Lung (tissue), 12 donors: ENCODE measurements around the gene NAA35. TPM values are rescaled to one million over a fixed set of nuclear protein-coding genes. Genes with fewer than 3 reads are reported as not detected.
A peak's percentile ranks its signal among the peaks of the same experiment; 100 is the strongest.

Experiments used
- ATAC-seq: fragments of 200-7000 bp; cut with Tn5 transposase; one replicate; pipeline ENCODE4 v1.9.1; 2020; ENCODE audit warnings: moderate number of reproducible peaks; ENCODE audit not compliant: insufficient read depth, low FRiP score
- DNase-seq, 3 donors: peaks; one replicate each; pipeline ENCODE4 v3.0.0-alpha.2; 2013 to 2017
- H3K27ac ChIP-seq, 2 donors: one replicate each; pipeline ENCODE4 v1.5.1; 2013; ENCODE audit warnings: mild to moderate bottlenecking in 2 of 2, moderate library complexity in 2 of 2, control low read depth in 1 of 2, inconsistent platforms in 1 of 2, low read depth in 1 of 2, low read length in 1 of 2
- H3K27me3 ChIP-seq, 3 donors: one replicate each; pipeline ENCODE4 v1.5.1; 2013; ENCODE audit warnings: low read length in 2 of 3; ENCODE audit not compliant: control insufficient read depth in 3 of 3, insufficient read depth in 3 of 3
- H3K36me3 ChIP-seq, 4 donors: one replicate each; pipeline ENCODE4 v1.5.1; 2013; ENCODE audit warnings: low read length in 4 of 4, mild to moderate bottlenecking in 1 of 4, moderate library complexity in 1 of 4; ENCODE audit not compliant: control insufficient read depth in 4 of 4, insufficient read depth in 4 of 4
- H3K4me1 ChIP-seq, 5 donors: one replicate each; pipeline ENCODE4 v1.5.1; 2013; ENCODE audit warnings: low read length in 5 of 5, mild to moderate bottlenecking in 2 of 5, moderate library complexity in 1 of 5; ENCODE audit not compliant: control insufficient read depth in 5 of 5, insufficient read depth in 5 of 5
- H3K4me3 ChIP-seq: one replicate; pipeline ENCODE4 v1.5.1; 2013; ENCODE audit warnings: mild to moderate bottlenecking, control low read depth, moderate library complexity
- H3K9ac ChIP-seq, 2 donors: one replicate each; pipeline ENCODE4 v1.5.1; 2013; ENCODE audit warnings: low read length in 2 of 2, control low read depth in 1 of 2; ENCODE audit not compliant: insufficient read depth in 1 of 2
- H3K9me3 ChIP-seq, 4 donors: one replicate each; pipeline ENCODE4 v1.5.1; 2013; ENCODE audit warnings: low read length in 3 of 4, mild to moderate bottlenecking in 1 of 4, moderate library complexity in 1 of 4; ENCODE audit not compliant: control insufficient read depth in 4 of 4, insufficient read depth in 3 of 4
- CTCF ChIP-seq: IDR thresholded peaks from 2 replicates; pipeline ENCODE4 v1.5.1; 2012; ENCODE audit warnings: mild to moderate bottlenecking; ENCODE audit errors: control extremely low read depth, extremely low read depth
- WGBS, 2 donors: extraction: QIAGEN DNeasy Blood & Tissue Kit; methylation state at CpG; one replicate each; pipeline ENCODE4 v1.1.7; 2013; 5-methylcytosine and 5-hydroxymethylcytosine counted together
- polyA plus RNA-seq, 2 donors: library from polyadenylated mRNA; stranded (reverse); fragments of 200-250 nt; gene quantifications; one replicate each; pipeline ENCODE4 v1.2.1, GENCODE V29; 2013
- total RNA-seq, 2 donors: library from RNA; depleted of rRNA in 1 of 2; stranded (reverse); fragments of >200 nt in 1 of 2; gene quantifications; one replicate each; pipeline ENCODE4 v1.2.1, GENCODE V29; 2014 to 2021
- donor health status: control.
- donor health status: control.
- donor health status: Bipolar disorder and iron deficiency.
- donor health status: healthy.
- donor health status: DM: yes; HTN: yes; CAD: no.

The NAA35 gene
- total and polyA plus RNA-seq, 4 donors = 6.8 to 33.9 (median 16.2) TPM

DNA sequence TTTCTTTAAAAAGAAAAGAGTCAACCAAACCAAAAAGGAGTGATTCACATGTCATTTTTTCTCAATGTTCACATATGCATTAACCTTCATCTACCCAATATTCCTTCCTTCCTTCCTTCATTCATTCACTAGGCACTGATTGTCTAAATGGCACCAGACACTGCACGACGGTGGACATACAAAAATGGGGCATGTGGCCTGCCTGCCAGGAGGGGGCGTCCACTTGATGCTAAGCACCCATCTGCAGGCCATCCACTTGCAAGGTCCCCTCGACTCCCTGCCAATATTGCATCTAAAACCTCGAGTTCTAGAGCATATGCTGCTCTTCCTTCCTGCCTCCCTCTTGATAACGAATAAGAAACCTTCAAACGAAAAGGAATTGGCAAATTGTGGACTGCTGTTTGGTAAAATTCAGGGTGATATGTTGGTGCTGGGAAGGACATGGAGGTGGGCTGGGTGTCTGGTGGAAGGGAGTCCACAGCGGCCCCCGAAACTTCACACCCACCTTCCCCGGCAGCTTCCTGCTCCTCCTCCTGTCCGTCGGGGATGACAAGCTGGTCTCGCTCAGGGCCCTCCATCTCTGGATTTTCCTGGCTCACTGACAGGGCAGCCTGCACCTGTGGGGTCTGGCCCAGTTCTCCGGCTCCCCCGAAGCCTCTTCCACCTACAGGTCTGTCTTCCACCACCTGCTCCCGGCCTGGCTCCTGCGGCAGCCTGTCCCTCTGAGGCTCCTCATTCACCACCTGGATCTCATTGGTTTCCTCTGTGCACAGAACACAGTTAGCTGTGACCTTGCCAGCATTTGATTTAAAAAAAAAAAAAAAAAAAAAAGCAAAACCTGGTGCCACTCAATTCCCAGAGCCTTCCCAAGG lies 94.2 kb downstream of the NAA35 start:
- H3K36me3 ChIP-seq = peaks cover 0 to 20% (median 11%) of the 10 kb centered on the region in 4 donors
- H3K4me1 ChIP-seq = no peaks in the 10 kb centered on the region
- H3K27ac ChIP-seq = no peak overlapping the region
- H3K9ac ChIP-seq = no peak overlapping the region
- no peaks in the 10 kb centered on the region for H3K27me3 ChIP-seq
- TF ChIP-seq CTCF = no peak
- ATAC-seq (no peak), DNase-seq (peak; percentile 17 to 48 (median 24))
- H3K4me3 ChIP-seq = no peak overlapping the region
- WGBS, 2 donors = 82 to 84% methylated on average over 17 of the region's 17 CpGs
- H3K9me3 ChIP-seq = no peaks in the 10 kb centered on the region

- H3K9ac ChIP-seq = no peak overlapping the region
- no peak overlapping the region for H3K27ac ChIP-seq
- DNase-seq (no peak), ATAC-seq (no peak)
- no peaks in the 10 kb centered on the region for H3K9me3 ChIP-seq
- H3K4me1 ChIP-seq = peaks cover 0 to 2% (median 0%) of the 10 kb centered on the region in 5 donors
- no peaks in the 10 kb centered on the region for H3K27me3 ChIP-seq
- no peak overlapping the region for H3K4me3 ChIP-seq
- no peak for TF ChIP-seq CTCF
- 93 to 97% methylated on average over 15 of the region's 15 CpGs for whole genome bisulfite sequencing, 2 donors
- H3K36me3 ChIP-seq = peaks cover 0 to 20% (median 11%) of the 10 kb centered on the region in 4 donors
Observed at GRCh38 chr9:86035827-86036440, 95.0 kb downstream of the NAA35 start.

GRCh38 chr9:86036555-86036954 lies 95.6 kb downstream of the NAA35 start:
- Histone ChIP-seq H3K4me1 (peaks cover 0 to 3% (median 0%) of the 10 kb centered on the region in 5 donors), H3K27me3 (no peaks in the 10 kb centered on the region), H3K9ac (no peak overlapping the region), H3K27ac (no peak overlapping the region), H3K4me3 (no peak overlapping the region), H3K36me3 (peaks cover 0 to 19% (median 11%) of the 10 kb centered on the region in 4 donors), H3K9me3 (no peaks in the 10 kb centered on the region)
- WGBS, 2 donors = 96 to 98% methylated on average over 9 of the region's 9 CpGs
- ATAC-seq (no peak), DNase-seq (no peak)
- TF ChIP-seq CTCF = no peak
